Measurements from ENCODE around the gene USP48.

The USP48 gene

DNA sequence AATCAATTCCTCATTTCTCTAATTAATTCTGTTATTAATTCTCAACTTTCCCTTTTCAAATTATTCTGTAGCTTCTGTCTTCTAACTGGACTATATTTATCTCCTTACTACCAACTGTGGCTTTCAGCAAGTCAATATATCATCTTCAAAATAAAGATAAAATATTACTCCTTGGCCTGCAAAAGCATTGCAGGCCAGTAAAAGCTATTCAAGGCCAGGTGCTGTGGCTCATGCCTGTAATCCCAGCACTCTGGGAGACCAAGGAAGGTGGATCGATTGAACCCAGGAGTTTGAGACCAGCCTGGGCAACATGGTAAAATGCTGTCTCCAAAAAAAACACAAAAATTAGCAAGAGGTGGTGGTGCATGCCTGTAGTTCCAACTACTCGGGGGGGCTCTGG, 27.9 kb downstream of the USP48 start:
- H3K27me3 ChIP-seq (ENCODE audit: control insufficient read depth, insufficient read depth, low read length): no peaks in the 10 kb centered on the region
- H3K4me3 ChIP-seq (ENCODE audit: low read length): no peak overlapping the region
- H3K9me3 ChIP-seq (replicated peaks; ENCODE audit: low read length): no peaks in the 10 kb centered on the region
- H3K4me2 ChIP-seq (ENCODE audit: low read length): no peak overlapping the region
- no peaks in the 10 kb centered on the region for H3K4me1 ChIP-seq (ENCODE audit: control insufficient read depth, insufficient read depth, low read length)
- no peak overlapping the region for H3K9ac ChIP-seq (ENCODE audit: low read depth, low read length)
- peaks cover 42% of the 10 kb centered on the region for H3K36me3 ChIP-seq (ENCODE audit: insufficient read depth, low read length)

DNA sequence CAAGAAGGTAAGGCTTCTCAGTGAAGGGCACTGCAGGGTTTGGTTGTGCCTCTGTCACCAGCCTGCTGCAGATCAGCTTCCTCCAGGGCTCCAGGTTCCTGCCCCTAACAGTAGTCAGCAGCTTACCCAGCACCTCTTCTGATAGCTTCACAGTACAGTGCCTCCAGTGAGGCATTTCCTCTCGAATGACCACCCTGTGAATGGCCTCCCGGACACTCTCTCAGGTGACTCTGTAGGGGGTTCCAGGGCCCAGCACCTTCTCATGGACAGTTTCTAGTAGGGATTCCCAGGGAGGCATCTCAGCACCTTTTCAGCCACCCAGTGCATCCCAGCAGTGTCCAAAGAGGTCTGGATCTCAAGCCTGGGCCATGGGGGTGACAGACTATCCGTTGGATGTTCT, 28.4 kb downstream of the USP48 start:
- Histone ChIP-seq H3K9ac (ENCODE audit: low read depth, low read length) (no peak overlapping the region), H3K27me3 (ENCODE audit: control insufficient read depth, insufficient read depth, low read length) (no peaks in the 10 kb centered on the region), H3K4me1 (ENCODE audit: control insufficient read depth, insufficient read depth, low read length) (no peaks in the 10 kb centered on the region), H3K4me3 (ENCODE audit: low read length) (no peak overlapping the region), H3K4me2 (ENCODE audit: low read length) (no peak overlapping the region), H3K9me3 (replicated peaks; ENCODE audit: low read length) (no peaks in the 10 kb centered on the region), H3K36me3 (ENCODE audit: insufficient read depth, low read length) (peaks cover 44% of the 10 kb centered on the region)

DNA sequence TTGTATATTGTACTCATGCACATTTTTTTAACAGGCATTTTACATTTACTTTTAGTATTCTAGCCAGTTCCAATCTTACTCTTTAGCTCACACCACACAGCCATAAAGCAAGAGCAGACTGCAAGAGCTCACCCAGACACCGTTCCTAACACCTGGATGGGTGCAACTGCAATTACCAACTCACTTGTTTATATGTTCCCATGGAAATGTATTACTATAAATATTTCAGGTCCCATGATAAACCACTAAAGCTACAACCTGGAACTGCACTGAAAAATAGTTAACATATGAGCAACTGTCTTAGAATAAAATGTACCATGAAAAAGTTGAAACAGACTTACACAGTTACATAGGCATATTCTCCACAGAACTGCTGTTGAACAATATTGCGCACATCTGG, 30.8 kb downstream of the USP48 start:
- H3K36me3 ChIP-seq (ENCODE audit: insufficient read depth, low read length): peaks cover 54% of the 10 kb centered on the region
- H3K4me1 ChIP-seq (ENCODE audit: control insufficient read depth, insufficient read depth, low read length): no peaks in the 10 kb centered on the region
- no peak overlapping the region for H3K9ac ChIP-seq (ENCODE audit: low read depth, low read length)
- no peaks in the 10 kb centered on the region for H3K27me3 ChIP-seq (ENCODE audit: control insufficient read depth, insufficient read depth, low read length)
- H3K9me3 ChIP-seq (replicated peaks; ENCODE audit: low read length): no peaks in the 10 kb centered on the region
- H3K4me2 ChIP-seq (ENCODE audit: low read length): no peak overlapping the region
- H3K4me3 ChIP-seq (ENCODE audit: low read length): no peak overlapping the region

DNA sequence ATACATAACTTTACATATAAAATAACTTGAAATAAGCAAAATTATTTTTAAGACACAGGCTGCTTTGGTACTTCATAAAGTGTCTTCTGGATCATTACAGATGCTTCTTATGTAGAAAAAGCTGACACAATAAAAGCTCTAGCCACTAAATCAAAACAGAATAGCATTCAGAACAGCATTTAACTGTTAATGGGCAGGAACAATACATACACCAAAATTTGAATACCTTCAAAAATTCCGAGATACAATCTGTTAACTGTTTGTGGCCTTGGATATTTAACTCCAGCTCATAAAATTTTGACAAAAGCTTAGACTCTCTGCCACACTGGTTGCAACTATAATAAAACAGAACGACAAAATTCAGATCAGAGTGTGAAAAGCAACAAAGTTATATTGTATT, 31.7 kb downstream of the USP48 start:
- Histone ChIP-seq H3K9ac (ENCODE audit: low read depth, low read length) (no peak overlapping the region), H3K4me3 (ENCODE audit: low read length) (no peak overlapping the region), H3K27me3 (ENCODE audit: control insufficient read depth, insufficient read depth, low read length) (no peaks in the 10 kb centered on the region), H3K36me3 (ENCODE audit: insufficient read depth, low read length) (peaks cover 54% of the 10 kb centered on the region), H3K4me2 (ENCODE audit: low read length) (no peak overlapping the region), H3K9me3 (replicated peaks; ENCODE audit: low read length) (no peaks in the 10 kb centered on the region), H3K4me1 (ENCODE audit: control insufficient read depth, insufficient read depth, low read length) (no peaks in the 10 kb centered on the region)

DNA sequence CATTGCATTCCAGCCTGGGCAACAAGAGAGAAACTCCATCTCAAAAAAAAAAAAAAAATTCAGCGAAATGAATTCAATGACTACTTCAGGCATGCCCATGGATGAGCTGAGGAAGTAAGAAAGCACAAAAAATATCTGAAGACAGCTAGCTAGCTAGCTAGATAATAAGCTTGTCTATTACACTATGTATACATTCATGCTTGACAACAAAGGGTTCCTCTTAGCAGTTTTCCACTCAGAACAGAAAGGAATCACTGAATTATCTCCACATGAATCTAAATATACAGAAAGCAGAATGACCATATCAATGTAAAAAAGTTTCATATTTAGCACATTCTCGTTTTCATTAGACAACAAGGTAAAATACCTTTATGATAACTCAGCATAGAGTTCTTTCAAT, 32.1 kb downstream of the USP48 start:
- Histone ChIP-seq H3K4me2 (ENCODE audit: low read length) (no peak overlapping the region), H3K4me1 (ENCODE audit: control insufficient read depth, insufficient read depth, low read length) (no peaks in the 10 kb centered on the region), H3K36me3 (ENCODE audit: insufficient read depth, low read length) (peaks cover 54% of the 10 kb centered on the region), H3K9me3 (replicated peaks; ENCODE audit: low read length) (no peaks in the 10 kb centered on the region), H3K9ac (ENCODE audit: low read depth, low read length) (no peak overlapping the region), H3K4me3 (ENCODE audit: low read length) (no peak overlapping the region), H3K27me3 (ENCODE audit: control insufficient read depth, insufficient read depth, low read length) (no peaks in the 10 kb centered on the region)

DNA sequence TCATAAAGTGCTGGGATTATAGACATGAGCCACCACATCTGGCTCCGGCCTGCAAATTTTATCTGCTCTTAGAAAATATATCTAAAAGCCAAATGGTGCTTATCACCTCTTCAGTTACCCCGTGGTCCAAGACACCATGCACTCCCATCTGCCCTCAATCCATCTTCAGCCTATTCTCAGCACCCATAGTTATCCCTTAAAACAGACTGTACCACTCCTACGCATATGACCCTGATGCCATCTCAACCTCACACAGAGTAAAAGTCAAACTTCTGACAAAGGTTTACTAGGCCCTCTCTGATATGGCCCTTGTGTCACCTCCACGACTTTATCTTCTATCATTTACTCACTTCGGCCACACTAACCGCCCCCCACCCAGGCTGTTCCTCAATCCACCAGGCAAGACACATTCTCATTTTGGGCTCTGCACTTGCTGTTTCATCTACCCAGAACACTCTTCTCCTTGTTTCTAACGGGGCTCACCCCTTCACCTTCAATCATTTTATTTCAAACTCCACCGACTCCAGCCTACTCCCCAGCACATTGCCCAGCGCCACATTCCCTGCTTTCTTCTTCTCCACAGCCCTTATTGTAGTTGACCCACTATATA, 33.0 kb downstream of the USP48 start:
- peaks cover 51% of the 10 kb centered on the region for H3K36me3 ChIP-seq (ENCODE audit: insufficient read depth, low read length)
- no peak overlapping the region for H3K9ac ChIP-seq (ENCODE audit: low read depth, low read length)
- H3K4me1 ChIP-seq (ENCODE audit: control insufficient read depth, insufficient read depth, low read length): no peaks in the 10 kb centered on the region
- no peaks in the 10 kb centered on the region for H3K9me3 ChIP-seq (replicated peaks; ENCODE audit: low read length)
- no peak overlapping the region for H3K4me3 ChIP-seq (ENCODE audit: low read length)
- H3K4me2 ChIP-seq (ENCODE audit: low read length): no peak overlapping the region
- no peaks in the 10 kb centered on the region for H3K27me3 ChIP-seq (ENCODE audit: control insufficient read depth, insufficient read depth, low read length)

DNA sequence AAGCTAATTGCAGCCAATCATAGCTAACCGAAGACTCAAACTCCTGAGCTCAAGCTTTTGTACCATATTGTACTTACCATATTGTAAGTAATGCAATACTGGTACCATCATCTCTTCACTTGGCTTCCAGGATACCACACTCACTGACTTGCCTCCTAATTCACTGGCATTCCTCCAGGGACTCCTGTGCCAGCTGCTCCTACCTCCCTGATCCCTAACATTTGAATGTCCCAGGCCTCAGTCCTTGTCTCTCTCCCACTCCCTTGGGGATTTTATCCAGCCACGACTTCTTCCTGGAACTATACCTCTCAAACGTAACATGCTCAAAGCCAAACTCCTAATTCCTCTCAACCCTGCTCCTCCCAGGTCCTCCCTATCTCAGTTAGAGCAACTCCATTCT, 33.8 kb downstream of the USP48 start:
- Histone ChIP-seq H3K27me3 (ENCODE audit: control insufficient read depth, insufficient read depth, low read length) (no peaks in the 10 kb centered on the region), H3K9me3 (replicated peaks; ENCODE audit: low read length) (no peaks in the 10 kb centered on the region), H3K4me1 (ENCODE audit: control insufficient read depth, insufficient read depth, low read length) (no peaks in the 10 kb centered on the region), H3K4me2 (ENCODE audit: low read length) (no peak overlapping the region), H3K36me3 (ENCODE audit: insufficient read depth, low read length) (peaks cover 44% of the 10 kb centered on the region), H3K9ac (ENCODE audit: low read depth, low read length) (no peak overlapping the region), H3K4me3 (ENCODE audit: low read length) (no peak overlapping the region)

DNA sequence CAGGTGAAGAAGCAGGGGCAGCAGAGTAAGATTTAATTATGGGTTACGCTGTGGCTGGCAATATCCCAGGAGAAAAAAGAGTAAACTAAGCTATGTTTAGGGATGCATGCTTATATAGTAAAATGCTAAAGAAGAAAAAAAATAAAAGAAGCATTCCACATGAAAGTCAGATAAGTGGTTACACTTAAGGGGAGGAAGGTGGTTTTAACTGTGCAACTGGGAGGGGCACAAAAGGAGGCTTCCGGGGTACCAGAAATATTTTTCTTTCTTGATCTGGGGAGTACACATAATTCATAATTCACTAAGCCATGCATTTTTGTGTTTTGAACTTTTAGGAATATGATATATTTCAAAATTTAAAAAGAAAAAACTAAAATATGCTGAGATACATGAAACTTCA, 39.5 kb downstream of the USP48 start:
- no peaks in the 10 kb centered on the region for H3K4me1 ChIP-seq (ENCODE audit: control insufficient read depth, insufficient read depth, low read length)
- H3K9ac ChIP-seq (ENCODE audit: low read depth, low read length): no peak overlapping the region
- H3K27me3 ChIP-seq (ENCODE audit: control insufficient read depth, insufficient read depth, low read length): no peaks in the 10 kb centered on the region
- peaks cover 20% of the 10 kb centered on the region for H3K36me3 ChIP-seq (ENCODE audit: insufficient read depth, low read length)
- H3K9me3 ChIP-seq (replicated peaks; ENCODE audit: low read length): no peaks in the 10 kb centered on the region
- H3K4me2 ChIP-seq (ENCODE audit: low read length): no peak overlapping the region
- no peak overlapping the region for H3K4me3 ChIP-seq (ENCODE audit: low read length)

DNA sequence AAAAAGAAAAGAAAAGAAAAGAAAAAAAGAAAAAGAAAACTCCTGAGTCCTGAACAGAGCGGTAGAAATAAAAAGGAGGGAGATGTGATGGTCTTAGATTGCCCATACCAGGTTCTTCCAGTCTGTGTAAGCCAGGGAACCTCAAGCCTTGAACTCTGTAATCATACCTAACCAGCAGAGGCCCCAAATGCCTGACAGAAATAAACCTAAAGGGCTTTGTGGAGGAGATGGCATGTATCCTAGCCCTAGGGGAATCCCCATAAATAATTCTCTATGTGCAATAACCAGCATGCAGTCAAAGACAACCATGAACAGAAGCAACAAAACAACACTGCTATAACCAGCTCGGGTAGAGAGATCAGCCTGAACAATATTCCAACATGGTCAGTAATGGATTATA, 40.4 kb downstream of the USP48 start:
- no peak overlapping the region for H3K4me3 ChIP-seq (ENCODE audit: low read length)
- H3K9me3 ChIP-seq (replicated peaks; ENCODE audit: low read length): no peaks in the 10 kb centered on the region
- no peaks in the 10 kb centered on the region for H3K4me1 ChIP-seq (ENCODE audit: control insufficient read depth, insufficient read depth, low read length)
- H3K9ac ChIP-seq (ENCODE audit: low read depth, low read length): no peak overlapping the region
- H3K4me2 ChIP-seq (ENCODE audit: low read length): no peak overlapping the region
- no peaks in the 10 kb centered on the region for H3K27me3 ChIP-seq (ENCODE audit: control insufficient read depth, insufficient read depth, low read length)
- peaks cover 13% of the 10 kb centered on the region for H3K36me3 ChIP-seq (ENCODE audit: insufficient read depth, low read length)

DNA sequence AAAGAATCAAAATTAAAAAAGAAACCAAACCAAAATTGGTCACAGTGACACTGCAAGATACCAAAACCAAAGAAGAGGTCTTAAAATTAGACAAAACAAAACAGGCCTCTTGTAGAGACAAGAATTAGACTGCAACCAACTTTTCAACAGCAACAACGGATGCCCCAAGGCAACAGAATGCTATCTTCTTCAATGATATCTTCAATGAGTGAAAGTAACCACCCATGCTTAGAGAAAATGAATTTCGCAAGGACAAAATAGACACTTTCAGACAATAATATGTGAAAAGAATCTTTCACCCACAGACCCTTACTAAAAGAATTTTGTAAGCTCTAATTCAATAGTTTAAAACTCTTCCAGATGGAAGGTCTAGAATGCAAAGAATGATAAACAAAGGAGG, 41.7 kb downstream of the USP48 start:
- Histone ChIP-seq H3K4me1 (ENCODE audit: control insufficient read depth, insufficient read depth, low read length) (no peaks in the 10 kb centered on the region), H3K27me3 (ENCODE audit: control insufficient read depth, insufficient read depth, low read length) (no peaks in the 10 kb centered on the region), H3K4me3 (ENCODE audit: low read length) (no peak overlapping the region), H3K4me2 (ENCODE audit: low read length) (no peak overlapping the region), H3K36me3 (ENCODE audit: insufficient read depth, low read length) (peaks cover 27% of the 10 kb centered on the region), H3K9me3 (replicated peaks; ENCODE audit: low read length) (no peaks in the 10 kb centered on the region), H3K9ac (ENCODE audit: low read depth, low read length) (no peak overlapping the region)

DNA sequence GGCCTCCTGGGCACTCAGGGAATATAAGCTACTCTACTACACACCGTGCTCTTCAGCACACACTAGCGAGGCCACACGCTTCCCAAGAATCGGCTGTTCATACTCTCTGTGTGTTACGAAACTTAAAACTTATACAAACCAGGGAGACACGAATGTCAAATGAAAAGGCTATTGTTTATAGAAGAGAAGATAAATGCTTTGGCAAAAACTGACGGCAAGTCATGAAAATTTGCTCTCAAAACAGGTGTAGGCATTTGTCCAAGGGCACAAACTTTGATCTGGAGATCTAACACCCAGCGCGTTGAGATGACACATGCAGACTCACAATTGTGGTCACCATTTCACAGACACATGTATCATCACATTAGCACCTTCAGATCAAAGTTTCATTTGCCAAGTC, 46.1 kb downstream of the USP48 start:
- Histone ChIP-seq H3K4me2 (ENCODE audit: low read length) (no peak overlapping the region), H3K27me3 (ENCODE audit: control insufficient read depth, insufficient read depth, low read length) (no peaks in the 10 kb centered on the region), H3K9me3 (replicated peaks; ENCODE audit: low read length) (no peaks in the 10 kb centered on the region), H3K36me3 (ENCODE audit: insufficient read depth, low read length) (peaks cover 44% of the 10 kb centered on the region), H3K4me3 (ENCODE audit: low read length) (no peak overlapping the region), H3K4me1 (ENCODE audit: control insufficient read depth, insufficient read depth, low read length) (no peaks in the 10 kb centered on the region), H3K9ac (ENCODE audit: low read depth, low read length) (no peak overlapping the region)

DNA sequence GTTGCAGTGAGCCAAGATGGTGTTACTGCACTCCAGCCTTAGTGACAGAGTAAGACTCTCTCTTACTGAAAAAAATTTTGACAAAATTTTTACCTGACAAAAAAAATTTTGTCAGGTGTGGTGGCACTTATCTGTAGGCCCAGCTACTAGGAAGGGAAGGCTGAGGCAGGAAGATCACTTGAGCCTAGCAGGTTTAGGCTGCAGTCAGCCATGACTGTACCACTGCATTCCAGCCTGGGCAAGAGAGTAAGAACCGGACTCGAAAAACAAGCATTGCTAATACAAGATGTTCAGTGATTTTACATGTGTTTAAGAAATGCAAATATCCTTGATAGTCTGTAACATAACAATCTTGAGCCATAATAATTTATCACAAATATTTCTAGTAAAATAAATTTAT, 46.9 kb downstream of the USP48 start:
- no peak overlapping the region for H3K9ac ChIP-seq (ENCODE audit: low read depth, low read length)
- H3K9me3 ChIP-seq (replicated peaks; ENCODE audit: low read length): no peaks in the 10 kb centered on the region
- H3K4me2 ChIP-seq (ENCODE audit: low read length): no peak overlapping the region
- H3K4me1 ChIP-seq (ENCODE audit: control insufficient read depth, insufficient read depth, low read length): no peaks in the 10 kb centered on the region
- no peak overlapping the region for H3K4me3 ChIP-seq (ENCODE audit: low read length)
- H3K27me3 ChIP-seq (ENCODE audit: control insufficient read depth, insufficient read depth, low read length): no peaks in the 10 kb centered on the region
- peaks cover 48% of the 10 kb centered on the region for H3K36me3 ChIP-seq (ENCODE audit: insufficient read depth, low read length)
